GM18498 (cell line): Measurements from ENCODE around the gene FBXW4.
"Not testable (repeated sequence)": the region's sequence is repeated elsewhere in the genome, so short reads cannot be mapped to it uniquely, and the experiment has no call there.

Experiments used
- ATAC-seq: cut with Tn5 transposase; IDR thresholded peaks from one replicate; pipeline ENCODE4 v1.9.1; 2021; ENCODE audit warnings: mild to moderate bottlenecking, moderate library complexity; ENCODE audit not compliant: unreplicated experiment

Gene FBXW4

DNA sequence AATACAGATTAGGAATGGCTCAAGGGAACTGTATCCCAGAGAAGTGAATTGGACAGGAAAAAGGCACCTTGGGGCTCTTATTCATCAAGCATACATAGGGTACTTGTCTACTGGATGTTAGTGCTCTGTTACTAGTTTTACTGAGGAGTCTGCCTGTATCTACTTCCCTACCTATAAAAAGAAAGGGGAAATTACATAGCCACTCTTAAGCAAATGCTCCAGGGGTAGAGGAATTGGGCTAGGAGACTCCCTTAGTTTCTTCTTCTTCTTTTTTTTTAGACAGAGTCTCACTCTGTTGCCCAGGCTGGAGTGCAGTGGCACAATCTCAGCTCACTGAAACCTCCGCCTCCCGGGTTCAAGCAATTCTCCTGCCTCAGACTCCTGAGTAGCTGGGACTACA, 101.6 kb downstream of the FBXW4 start:
- ATAC-seq = not testable (repeated sequence)

- ATAC-seq = no peak
Measured at GRCh38 chr10:101588879-101589278, 106.1 kb downstream of the FBXW4 start.

DNA sequence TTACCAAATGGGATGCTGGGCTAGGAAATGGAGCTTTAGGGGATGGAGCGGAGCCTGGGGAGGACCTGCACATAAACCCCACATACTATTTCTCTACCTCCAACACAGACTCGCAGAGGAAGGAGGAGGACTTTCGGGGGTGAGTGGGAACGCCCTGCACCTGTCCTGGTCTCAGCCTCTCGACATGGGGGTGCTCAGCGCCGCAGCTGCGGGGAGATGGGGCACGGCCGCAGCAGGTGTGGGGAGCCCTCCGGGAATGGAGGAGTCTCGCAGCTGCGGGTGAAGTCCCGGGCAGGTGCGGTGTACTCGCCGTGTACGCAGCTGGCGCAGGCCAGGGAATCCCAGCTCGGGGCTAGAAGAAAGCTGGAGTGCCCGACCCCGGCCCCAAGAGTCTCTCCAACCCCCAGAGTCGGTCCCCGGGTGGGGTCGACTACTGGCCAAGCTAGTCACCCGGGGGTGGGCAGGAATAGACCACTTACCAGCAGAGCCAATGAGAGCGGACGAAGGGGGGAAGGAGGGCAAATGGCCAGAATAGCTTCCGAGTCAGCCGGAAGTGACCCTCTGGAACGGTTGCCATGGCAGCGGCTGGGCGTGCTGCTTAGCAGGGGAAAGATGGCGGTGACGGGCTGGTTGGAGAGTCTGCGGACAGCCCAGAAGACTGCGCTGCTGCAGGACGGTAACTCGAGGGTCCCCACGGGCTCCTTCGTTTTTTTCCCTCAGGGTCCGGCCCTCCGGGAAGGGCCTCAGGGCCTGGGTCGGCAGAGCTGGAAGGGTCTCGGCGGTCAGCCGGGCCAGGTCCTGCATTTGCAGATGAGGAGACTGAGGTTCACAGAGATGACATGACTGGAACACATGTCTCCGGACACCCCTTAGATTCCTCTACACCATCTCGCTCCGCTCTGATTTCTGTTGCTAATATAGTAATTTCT, 107.0 kb downstream of the FBXW4 start, which contains the start of the genes DPCD and POLL:
Gene DPCD, plus strand, starts transcription at position 597 of the 929 bp plus-strand sequence. Its CDS starts 16 bp downstream, at position 613.
Gene POLL, minus strand, starts transcription at position 533 of the 929 bp plus-strand sequence. CDS start 897 bp downstream, outside the sequence.
- ATAC-seq = peak; percentile 97

- ATAC-seq = no peak
Measured at GRCh38 chr10:101585841-101586240, 109.1 kb downstream of the FBXW4 start.

DNA sequence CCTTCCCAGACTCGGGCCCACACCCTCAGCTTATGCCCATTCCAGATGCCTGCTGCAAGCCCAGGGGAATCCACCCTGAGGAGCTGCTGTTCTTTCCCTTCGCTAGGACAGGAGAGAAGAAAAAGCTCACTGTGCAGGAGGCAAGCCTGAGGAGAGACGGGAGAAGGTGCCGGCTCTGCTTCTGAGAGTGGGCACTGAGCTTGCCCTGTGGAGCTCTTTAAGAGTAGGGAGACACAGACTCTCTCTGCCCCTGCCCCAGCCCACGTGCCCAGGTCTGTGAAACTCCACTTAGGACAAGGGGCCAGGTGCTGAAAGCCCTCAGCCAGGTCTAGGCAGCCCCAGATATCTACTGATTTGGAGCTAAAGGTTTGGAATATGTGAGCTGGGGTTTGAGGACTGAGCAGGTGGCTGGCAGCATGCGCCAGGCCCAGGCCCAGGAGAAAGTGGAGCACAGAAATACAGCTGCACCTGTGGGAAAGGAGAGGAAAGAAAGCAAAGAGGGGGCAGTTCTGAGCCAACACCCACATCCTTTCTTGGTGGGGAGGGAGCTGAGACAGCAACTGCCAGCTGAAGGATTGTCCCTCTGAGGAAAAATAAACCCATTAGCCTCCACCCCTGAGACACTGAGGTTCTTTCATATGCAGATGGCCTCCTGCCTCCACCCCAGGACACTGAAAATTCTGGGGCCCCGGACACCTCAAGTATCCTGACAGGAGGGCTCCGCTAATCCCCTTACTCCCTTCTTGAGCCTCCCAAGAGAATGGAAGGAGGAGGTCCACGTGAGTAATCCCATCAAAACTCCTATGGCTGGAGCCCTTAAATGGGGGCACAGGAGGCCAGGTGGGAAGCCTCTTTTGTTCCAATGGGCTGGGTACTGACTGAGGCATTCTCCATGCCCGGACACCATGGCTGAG, 114.2 kb downstream of the FBXW4 start:
- no peak for ATAC-seq

DNA sequence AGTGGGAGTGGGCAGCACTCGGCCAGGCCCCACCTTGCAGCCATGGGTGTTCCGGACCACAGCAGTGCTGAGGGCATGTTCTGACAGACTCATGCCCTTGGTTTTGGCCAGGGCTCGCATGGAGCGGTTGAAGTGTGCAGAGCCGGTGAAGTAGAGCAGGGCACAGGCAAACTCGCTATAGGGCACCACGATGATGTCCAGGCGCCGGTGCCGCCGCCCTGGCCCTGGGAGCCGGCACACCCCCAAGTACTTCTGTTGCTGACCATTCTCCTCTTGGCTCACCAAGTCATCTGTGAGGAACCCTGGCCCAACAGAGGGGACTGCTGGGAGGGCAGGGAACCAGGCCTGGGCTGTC, 115.5 kb downstream of the FBXW4 start:
- no peak for ATAC-seq

DNA sequence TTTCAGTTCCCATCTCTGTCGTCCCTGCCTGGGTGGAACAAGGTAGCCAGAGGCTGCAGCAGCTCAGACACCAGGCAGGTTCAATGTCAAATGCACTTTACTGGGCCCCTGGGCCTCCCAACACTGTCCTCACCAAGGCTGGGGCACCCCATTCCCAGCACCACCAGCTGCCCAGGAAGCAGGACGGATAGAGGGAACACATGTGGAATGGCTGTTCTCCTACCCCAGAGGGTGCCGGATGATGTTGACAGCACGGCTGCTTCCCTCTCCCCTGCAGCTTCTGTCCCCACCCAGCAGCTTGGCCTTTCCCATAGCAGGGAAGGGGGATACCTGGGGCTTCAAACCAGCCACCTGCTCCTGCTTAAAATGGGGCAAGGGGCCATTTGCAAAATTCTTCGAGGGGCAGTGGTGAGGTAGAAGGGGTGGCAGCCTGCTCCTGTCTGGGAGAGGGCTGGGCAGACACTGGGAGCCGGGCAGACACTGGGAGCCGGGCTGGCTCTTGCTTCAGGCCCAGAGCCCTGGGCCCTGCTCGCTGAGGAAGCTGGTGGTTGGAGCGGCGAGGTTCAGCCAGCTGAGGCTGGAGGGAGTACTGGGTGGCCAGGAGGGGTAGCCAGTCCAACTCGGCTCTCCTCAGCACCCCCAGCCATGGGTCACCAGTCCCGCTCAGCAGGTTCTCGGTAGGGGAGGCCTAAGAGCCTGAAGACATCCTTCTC, 116.0 kb downstream of the FBXW4 start:
- ATAC-seq = no peak

GRCh38 chr10:101578192-101578591, 116.8 kb downstream of the FBXW4 start:
- ATAC-seq = no peak

GRCh38 chr10:101577121-101577871, 117.7 kb downstream of the FBXW4 start:
- ATAC-seq = no peak

DNA sequence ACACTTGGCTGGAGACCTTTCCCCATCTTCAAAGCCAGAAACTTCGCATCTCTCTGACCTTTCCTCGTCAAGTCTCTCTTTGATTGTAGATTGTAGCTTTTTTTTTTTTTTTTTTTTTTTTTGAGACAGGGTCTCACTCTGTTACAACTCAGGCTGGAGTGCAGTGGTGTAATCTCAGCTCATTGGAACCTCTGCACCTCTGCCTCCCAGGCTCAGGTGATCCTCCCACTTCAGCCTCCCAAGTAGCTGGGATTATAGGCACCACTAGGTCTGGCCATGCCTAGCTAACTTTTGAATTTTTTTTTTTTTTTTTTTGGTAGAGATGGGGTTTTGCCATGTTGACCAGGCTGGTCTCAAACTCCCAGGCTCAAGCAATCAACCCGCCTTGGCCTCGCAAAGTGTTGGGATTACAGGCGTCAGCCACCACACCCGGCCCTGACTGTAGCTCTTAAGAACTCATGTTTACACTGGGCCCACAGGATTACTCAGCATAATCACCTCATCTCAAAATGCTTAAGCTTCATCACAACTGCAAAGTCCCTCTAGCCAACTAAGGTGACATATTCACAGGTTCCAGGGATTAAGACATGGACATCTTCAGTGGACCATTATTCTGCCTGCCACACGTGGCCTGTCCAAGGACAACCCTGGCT, 118.6 kb downstream of the FBXW4 start:
- no peak for ATAC-seq

DNA sequence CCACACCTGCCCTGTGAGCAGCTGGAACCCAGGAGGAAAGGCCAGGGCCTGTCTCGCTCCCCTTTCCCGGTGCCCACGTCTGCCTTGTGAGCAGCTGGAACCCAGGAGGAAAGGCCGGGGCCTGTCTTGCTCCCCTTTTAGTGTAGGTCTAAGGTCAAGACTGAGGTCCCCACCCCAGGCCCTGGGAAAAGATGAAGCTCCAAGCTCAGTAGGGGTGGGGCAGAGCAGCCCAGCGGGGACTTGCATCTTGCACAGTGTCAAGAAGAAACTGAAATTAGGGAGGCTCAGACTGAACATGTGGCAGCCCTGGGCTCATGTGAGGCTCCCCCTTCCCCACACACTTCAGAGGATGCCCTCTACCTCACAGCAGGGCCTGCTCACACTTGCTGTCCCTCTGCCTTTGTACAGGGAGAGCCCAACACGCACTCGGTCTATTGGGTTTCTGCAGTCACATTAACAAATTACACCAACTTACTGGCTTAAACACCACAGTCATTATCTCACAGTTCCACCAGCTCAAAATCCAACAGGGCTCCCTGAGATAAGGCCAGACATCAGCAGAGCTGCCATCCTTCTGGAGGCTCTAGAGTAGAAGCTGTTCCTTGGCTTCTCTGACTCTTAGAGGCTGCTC, 119.3 kb downstream of the FBXW4 start:
- ATAC-seq = no peak

DNA sequence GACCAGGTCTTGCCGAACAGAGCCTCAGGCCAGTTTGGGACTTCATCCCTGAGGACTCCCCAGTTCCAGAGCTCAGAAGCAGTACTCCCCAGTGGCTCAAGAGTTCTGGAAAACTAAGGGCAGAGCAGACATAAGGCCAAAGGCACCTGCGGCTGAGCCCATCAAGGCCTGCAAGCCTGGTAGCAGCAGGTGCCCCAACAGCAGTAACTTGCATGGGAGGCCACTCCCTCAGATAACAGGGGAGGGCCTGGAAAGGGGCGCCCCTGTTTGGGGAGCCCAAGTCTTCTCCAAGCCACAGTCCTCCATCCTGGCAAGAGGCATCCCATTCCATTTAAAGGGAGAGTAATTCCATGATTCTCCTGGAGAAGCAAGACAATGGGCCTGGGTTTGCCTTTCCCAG, 119.9 kb downstream of the FBXW4 start:
- no peak for ATAC-seq

DNA sequence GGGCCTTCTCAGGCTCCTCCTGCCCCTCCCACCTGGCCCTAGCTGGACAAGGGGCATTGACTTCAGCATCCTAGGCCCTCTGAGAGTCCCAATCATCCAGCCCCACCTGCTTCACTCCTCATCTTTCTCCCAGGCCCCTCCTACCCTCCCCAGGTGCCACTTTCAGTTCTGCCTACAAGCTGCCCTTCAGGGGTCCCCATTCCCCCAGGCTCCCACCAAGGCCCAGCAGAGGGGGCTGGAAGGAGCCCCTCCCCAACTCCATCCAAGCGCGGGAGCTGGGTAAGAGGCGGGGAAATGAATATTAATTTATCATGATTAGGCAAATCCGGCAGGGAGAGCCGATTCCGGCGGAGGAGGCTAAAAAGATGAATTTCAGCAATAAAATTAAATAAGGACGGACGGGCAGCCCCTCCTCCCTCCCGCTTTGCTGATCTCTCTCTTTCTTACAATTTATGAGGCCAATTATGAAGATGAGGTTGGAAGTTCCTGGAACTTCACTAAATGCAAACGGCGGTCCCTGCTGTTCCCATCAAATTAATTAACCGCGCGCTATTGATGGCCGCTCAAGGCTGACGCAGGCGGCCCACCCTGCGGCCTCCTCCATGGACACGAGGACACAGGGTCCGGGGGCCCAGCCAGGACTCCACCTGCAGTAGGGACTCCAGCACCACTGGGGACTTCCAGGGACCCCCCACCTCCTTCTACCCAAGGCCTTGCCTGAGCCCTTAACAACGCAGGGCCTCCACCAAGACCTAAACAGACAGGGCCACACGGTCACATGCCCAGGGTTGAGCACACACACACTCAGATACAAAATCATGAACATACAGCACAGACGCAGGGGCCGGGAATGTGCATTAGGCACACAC, 120.9 kb downstream of the FBXW4 start:
- no peak for ATAC-seq

DNA sequence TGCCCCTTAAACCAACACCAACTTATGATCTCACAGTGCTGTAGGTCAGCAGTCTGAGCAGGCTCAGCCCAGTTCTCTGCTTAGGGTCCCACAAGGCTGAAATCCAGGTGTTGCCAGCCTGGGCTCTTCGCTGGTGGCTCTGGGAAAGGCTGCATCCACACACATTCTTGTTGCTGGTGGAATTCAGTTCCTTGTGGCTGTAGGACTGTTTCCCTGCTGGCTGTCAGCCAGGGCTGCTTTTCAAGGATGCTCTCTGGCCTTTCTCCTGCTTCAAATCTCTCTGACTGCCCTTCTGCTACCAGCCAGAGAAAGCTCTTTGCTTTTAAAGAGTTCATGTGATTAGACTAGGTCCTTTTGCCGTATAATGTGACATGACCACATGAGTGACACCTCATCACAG, 122.2 kb downstream of the FBXW4 start:
- no peak for ATAC-seq

- no peak for ATAC-seq
Measured at GRCh38 chr10:101572126-101572525, 122.8 kb downstream of the FBXW4 start.

DNA sequence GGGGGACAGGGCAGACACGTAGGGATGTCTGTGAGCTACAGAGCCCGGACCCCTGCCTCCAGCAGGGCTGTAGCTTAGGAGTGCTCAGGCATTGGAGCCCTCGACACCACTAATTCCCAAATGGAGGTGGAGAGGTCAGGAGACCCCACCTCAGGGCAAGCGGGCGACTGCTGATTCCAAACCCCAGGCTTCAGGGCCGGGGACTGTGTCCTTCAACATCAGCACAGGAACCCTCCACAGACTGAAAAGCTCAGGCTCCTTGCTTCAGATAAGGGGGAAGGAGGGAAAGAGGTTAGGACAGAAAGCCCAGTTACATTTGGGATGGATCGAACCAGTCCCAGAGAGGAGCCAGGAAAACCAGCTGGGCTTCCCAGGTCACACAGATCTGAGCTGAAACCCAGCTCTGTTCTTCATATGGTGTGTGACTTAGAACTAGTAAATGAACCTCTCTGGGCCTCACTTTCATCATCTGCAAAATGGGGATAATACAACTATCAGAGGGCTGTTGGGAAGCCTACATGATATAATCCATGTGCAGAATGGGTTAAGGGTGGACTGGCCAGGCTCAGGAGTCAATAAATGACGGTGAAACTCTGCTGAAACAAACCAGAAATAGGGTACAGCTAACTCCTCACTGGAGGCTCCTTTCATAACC, 123.6 kb downstream of the FBXW4 start:
- ATAC-seq = no peak

DNA sequence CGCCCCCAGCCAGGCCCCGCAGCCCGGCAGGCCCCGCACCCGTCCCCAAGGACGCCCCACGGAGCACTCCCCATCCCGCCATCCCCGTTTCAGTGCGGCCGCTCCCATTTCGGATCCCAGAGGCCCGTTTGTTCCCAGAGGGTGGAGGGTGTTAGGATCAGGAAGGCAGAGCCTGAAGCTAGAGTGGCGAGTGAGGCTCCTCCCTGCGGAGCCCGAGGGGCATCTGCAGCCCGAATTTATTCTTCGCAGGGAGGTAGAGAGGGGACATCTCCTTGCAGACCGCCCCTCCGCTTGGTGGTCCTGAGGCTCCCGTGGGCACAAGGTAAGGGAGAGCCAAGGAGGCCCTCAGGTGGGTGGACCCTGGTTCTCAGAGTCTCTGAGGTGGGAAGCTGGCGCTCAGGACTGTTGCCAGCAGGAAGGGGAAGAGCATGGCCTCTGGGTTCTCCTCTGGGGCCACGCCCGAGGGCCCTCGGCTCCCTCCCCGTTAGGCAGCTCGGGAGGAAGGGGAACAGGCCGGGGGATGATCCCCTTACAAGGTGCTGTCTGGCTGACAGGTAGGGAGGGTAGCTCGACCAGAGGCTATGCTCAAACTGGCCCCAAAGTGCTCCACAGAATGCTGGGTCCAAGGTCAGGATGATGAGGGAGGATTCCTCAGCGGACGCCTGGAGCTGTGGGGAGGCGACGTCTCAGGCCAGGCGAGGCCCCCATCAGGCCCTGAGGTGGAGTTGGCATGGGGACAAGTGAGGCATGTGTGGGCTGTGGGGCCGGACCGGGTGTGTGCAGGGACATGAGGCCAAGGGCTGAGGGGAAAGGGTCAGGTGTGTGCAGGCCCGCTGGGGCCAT, 124.3 kb downstream of the FBXW4 start:
- ATAC-seq = peak; percentile 19
